Small intestine (tissue), 7 donors: ENCODE results near the gene CCNJ. TPM values are rescaled to one million over a fixed set of nuclear protein-coding genes. Genes with fewer than 3 reads are reported as not detected.
"Not testable (repeated sequence)": the region's sequence is repeated elsewhere in the genome, so short reads cannot be mapped to it uniquely, and the experiment has no call there.

Experiments
- DNase-seq, 2 donors: peaks; one replicate each; pipeline versions ENCODE4 v3.0.0 to v3.0.0-alpha.2; 2013
- FAIRE-seq: peaks from 2 replicates; lab custom pipeline; 2012; peaks lifted over from hg19 to GRCh38; lab: Jason Lieb, UNC
- H3K27ac ChIP-seq, 3 donors: one replicate each; pipeline ENCODE4 v1.5.1; 2013; ENCODE audit warnings: low read length in 2 of 3, mild to moderate bottlenecking in 2 of 3, control low read depth in 1 of 3, inconsistent platforms in 1 of 3, low read depth in 1 of 3, moderate library complexity in 1 of 3
- H3K27me3 ChIP-seq, 3 donors: one replicate each; pipeline ENCODE4 v1.6.1; 2013; ENCODE audit warnings: low read length in 3 of 3, inconsistent platforms in 1 of 3; ENCODE audit not compliant: control insufficient read depth in 3 of 3, insufficient read depth in 3 of 3
- H3K36me3 ChIP-seq, 3 donors: one replicate each; pipeline ENCODE4 v1.6.1; 2013; ENCODE audit warnings: low read length in 3 of 3, inconsistent platforms in 1 of 3, low read depth in 1 of 3, mild to moderate bottlenecking in 1 of 3, moderate library complexity in 1 of 3; ENCODE audit not compliant: control insufficient read depth in 3 of 3, insufficient read depth in 2 of 3
- H3K4me1 ChIP-seq, 3 donors: one replicate each; pipeline ENCODE4 v1.6.1; 2013; ENCODE audit warnings: low read length in 2 of 3, inconsistent platforms in 1 of 3, low read depth in 1 of 3, mild to moderate bottlenecking in 1 of 3, moderate library complexity in 1 of 3; ENCODE audit not compliant: control insufficient read depth in 3 of 3, insufficient read depth in 2 of 3
- H3K4me3 ChIP-seq, 3 donors: one replicate each; pipeline ENCODE4 v1.5.1; 2013; ENCODE audit warnings: low read length in 3 of 3, control low read depth in 1 of 3, inconsistent platforms in 1 of 3, low read depth in 1 of 3, mild to moderate bottlenecking in 1 of 3, moderate library complexity in 1 of 3
- H3K9me3 ChIP-seq, 2 donors: one replicate each; pipeline ENCODE4 v1.6.1; 2013; ENCODE audit warnings: low read depth in 1 of 2, low read length in 1 of 2; ENCODE audit not compliant: control insufficient read depth in 2 of 2, insufficient read depth in 1 of 2
- WGBS, 3 donors: extraction: QIAGEN DNeasy Blood & Tissue Kit; methylation state at CpG; one replicate each; pipeline ENCODE4 v1.1.7; 2013; 5-methylcytosine and 5-hydroxymethylcytosine counted together
- polyA plus RNA-seq, 4 donors: library from polyadenylated mRNA; stranded (reverse) in 3 of 4; unstranded in 1 of 4; fragments of 200-250 nt in 3 of 4; fragments of 120-200 nt in 1 of 4; gene quantifications; one replicate each; pipeline versions ENCODE4 v1.2.1 to v1.2.3, GENCODE V29; 2013
- donor health status: healthy with polysubstance abuse.
- donor health status: control.
- donor health status: control.
- donor health status: Bipolar disorder and iron deficiency.
- donor health status: healthy.

Gene CCNJ
- polyA plus RNA-seq, 4 donors = 1.6 to 10.7 (median 2.9) TPM

GRCh38 chr10:96046546-96046945 is 3.2 kb downstream of the CCNJ start:
- Histone ChIP-seq H3K9me3 (no peaks in the 10 kb centered on the region), H3K4me1 (no peaks in the 10 kb centered on the region), H3K27ac (no peak overlapping the region), H3K4me3 (no peak overlapping the region), H3K27me3 (no peaks in the 10 kb centered on the region), H3K36me3 (peaks cover 0 to 6% (median 2%) of the 10 kb centered on the region in 3 donors)
- no peak for DNase-seq
- FAIRE-seq = no peak
- WGBS, 3 donors = 25 to 79% (median 39%) methylated on average over 1 of the region's 1 CpG

DNA sequence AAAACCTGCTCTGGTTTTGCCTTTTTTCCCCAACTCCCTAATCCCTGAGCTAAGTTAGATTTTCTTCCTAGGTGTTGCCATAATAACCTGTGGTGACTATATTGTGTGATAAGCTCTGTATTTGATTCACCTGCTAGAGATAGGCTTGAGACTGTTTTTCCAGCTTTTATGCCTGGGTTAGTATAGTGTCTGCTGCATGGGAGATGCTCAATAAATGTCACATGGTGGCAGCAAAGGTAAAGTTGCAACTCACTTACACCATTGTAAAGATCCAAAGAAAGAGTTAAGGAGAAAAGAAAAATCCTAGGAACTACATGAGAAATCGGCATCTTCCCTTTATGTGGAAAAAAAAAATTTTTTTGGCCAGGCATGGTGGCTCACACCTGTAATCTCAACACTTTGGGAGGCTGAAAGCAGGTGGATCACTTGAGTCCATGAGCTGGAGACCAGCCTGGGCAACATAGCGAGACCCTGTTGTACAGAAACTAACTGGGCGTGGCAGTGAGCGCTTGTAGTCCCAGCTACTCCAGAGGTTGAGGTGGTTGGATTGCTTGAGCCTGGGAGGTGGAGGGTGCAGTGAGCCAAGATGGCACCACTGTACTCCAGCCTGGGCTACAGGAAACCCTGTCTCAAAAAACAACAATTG is 3.7 kb downstream of the CCNJ start:
- H3K27ac ChIP-seq = no peak overlapping the region
- 92 to 98% (median 95%) methylated on average over 4 of the region's 4 CpGs for WGBS, 3 donors
- H3K4me3 ChIP-seq = no peak overlapping the region
- H3K4me1 ChIP-seq = no peaks in the 10 kb centered on the region
- H3K9me3 ChIP-seq = no peaks in the 10 kb centered on the region
- FAIRE-seq (no peak), DNase-seq (peak; percentile 10 to 44)
- peaks cover 0 to 6% (median 2%) of the 10 kb centered on the region in 3 donors for H3K36me3 ChIP-seq
- no peaks in the 10 kb centered on the region for H3K27me3 ChIP-seq

- H3K4me1 ChIP-seq, H3K27me3 ChIP-seq, H3K4me3 ChIP-seq, H3K36me3 ChIP-seq, DNase-seq, H3K27ac ChIP-seq, H3K9me3 ChIP-seq, FAIRE-seq: not testable (repeated sequence)
- WGBS, 3 donors = 92 to 94% (median 94%) methylated on average over 3 of the region's 3 CpGs
Measured at GRCh38 chr10:96047925-96048324, 4.5 kb downstream of the CCNJ start.

- H3K4me1 ChIP-seq = no peaks in the 10 kb centered on the region
- H3K27me3 ChIP-seq = no peaks in the 10 kb centered on the region
- FAIRE-seq = no peak
- peaks cover 2 to 6% (median 5%) of the 10 kb centered on the region in 3 donors for H3K36me3 ChIP-seq
- H3K9me3 ChIP-seq = no peaks in the 10 kb centered on the region
- H3K27ac ChIP-seq = no peak overlapping the region
- DNase-seq = no peak
- 67 to 77% (median 75%) methylated on average over 2 of the region's 2 CpGs for WGBS, 3 donors
- H3K4me3 ChIP-seq = no peak overlapping the region
Measured at GRCh38 chr10:96049340-96049739, 6.0 kb downstream of the CCNJ start.

GRCh38 chr10:96053985-96054384 is 10.6 kb downstream of the CCNJ start:
- no peaks in the 10 kb centered on the region for H3K4me1 ChIP-seq
- FAIRE-seq (no peak), DNase-seq (no peak)
- peaks cover 2 to 12% (median 7%) of the 10 kb centered on the region in 3 donors for H3K36me3 ChIP-seq
- WGBS, 3 donors = 80 to 100% (median 92%) methylated on average over 2 of the region's 2 CpGs
- H3K9me3 ChIP-seq = no peaks in the 10 kb centered on the region
- no peak overlapping the region for H3K27ac ChIP-seq
- no peaks in the 10 kb centered on the region for H3K27me3 ChIP-seq
- no peak overlapping the region for H3K4me3 ChIP-seq

- H3K9me3 ChIP-seq = no peaks in the 10 kb centered on the region
- H3K27ac ChIP-seq = no peak overlapping the region
- H3K4me3 ChIP-seq = no peak overlapping the region
- 94 to 96% (median 95%) methylated on average over 7 of the region's 7 CpGs for WGBS, 3 donors
- peaks cover 2 to 13% (median 5%) of the 10 kb centered on the region in 3 donors for H3K36me3 ChIP-seq
- H3K27me3 ChIP-seq = no peaks in the 10 kb centered on the region
- FAIRE-seq (no peak), DNase-seq (no peak)
- no peaks in the 10 kb centered on the region for H3K4me1 ChIP-seq
Measured at GRCh38 chr10:96056787-96057186, 13.4 kb downstream of the CCNJ start.

GRCh38 chr10:96061232-96061631 is 17.8 kb downstream of the CCNJ start:
- H3K36me3 ChIP-seq = peaks cover 0 to 19% (median 2%) of the 10 kb centered on the region in 3 donors
- 94 to 98% (median 96%) methylated on average over 3 of the region's 3 CpGs for WGBS, 3 donors
- no peak overlapping the region for H3K27ac ChIP-seq
- FAIRE-seq (no peak), DNase-seq (no peak)
- H3K9me3 ChIP-seq = no peaks in the 10 kb centered on the region
- H3K4me1 ChIP-seq = no peaks in the 10 kb centered on the region
- H3K27me3 ChIP-seq = no peaks in the 10 kb centered on the region
- no peak overlapping the region for H3K4me3 ChIP-seq

GRCh38 chr10:96072674-96073073 is 29.3 kb downstream of the CCNJ start:
- FAIRE-seq = no peak
- H3K36me3 ChIP-seq = peaks cover 0 to 4% (median 2%) of the 10 kb centered on the region in 3 donors
- 73 to 83% (median 78%) methylated on average over 2 of the region's 2 CpGs for WGBS, 3 donors
- no peaks in the 10 kb centered on the region for H3K27me3 ChIP-seq
- H3K9me3 ChIP-seq = no peaks in the 10 kb centered on the region
- no peak for DNase-seq
- H3K27ac ChIP-seq = no peak overlapping the region
- H3K4me3 ChIP-seq = no peak overlapping the region
- H3K4me1 ChIP-seq = peaks cover 0 to 2% (median 0%) of the 10 kb centered on the region in 3 donors

DNA sequence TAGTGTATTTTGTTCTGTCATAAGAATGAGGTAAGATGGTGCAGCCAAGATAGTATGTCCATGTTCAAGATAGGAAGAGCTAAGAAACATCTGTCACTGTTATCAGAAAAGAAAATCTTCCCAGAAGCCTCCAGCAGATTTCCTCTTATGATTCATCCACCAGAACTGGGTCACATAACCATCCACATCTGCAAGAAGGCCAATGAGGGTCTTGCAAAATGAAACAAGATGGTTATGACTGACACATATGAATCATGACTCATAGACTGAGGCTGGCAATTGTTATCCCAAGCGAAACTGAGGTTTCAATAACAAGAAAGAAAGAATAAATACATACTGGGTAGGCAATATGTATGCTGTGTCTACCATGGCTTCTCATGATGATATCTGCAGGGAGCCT is 30.3 kb downstream of the CCNJ start:
- Histone ChIP-seq H3K27me3 (no peaks in the 10 kb centered on the region), H3K27ac (peak overlapping the region in 1 of 3 donors; percentile 32), H3K9me3 (no peaks in the 10 kb centered on the region), H3K4me3 (no peak overlapping the region), H3K4me1 (peaks cover 0 to 2% (median 0%) of the 10 kb centered on the region in 3 donors), H3K36me3 (peaks cover 0 to 4% (median 2%) of the 10 kb centered on the region in 3 donors)
- FAIRE-seq (no peak), DNase-seq (no peak)
- 52 to 80% (median 75%) methylated on average over 1 of the region's 1 CpG for WGBS, 3 donors
